Activated CD8-positive, alpha-beta T cell treated with anti-CD3 and anti-CD28 coated beads for 36 hours (primary cell): ENCODE data around the gene SIK2. TPM values are rescaled to one million over a fixed set of nuclear protein-coding genes. Genes with fewer than 3 reads are reported as not detected.
"Not testable (repeated sequence)": the region's sequence is repeated elsewhere in the genome, so short reads cannot be mapped to it uniquely, and the experiment has no call there.

Experiments
- ATAC-seq: fragments of 200-7000 bp; cut with Tn5 transposase; one replicate; pipeline ENCODE4 v1.10.0; 2021; ENCODE audit warnings: mild to moderate bottlenecking, moderate library complexity
- CTCF ChIA-PET: fragments of 350-600 bp; sonication (Branson Sonifier 250); formaldehyde crosslinking; loops from one replicate; lab custom pipeline; 2021; ENCODE audit warnings: antibody characterized with exemption; lab: Charles Lee
- POLR2A ChIA-PET: fragments of 350-600 bp; sonication (Branson Sonifier 250); formaldehyde crosslinking; loops from one replicate; lab custom pipeline; 2021; ENCODE audit warnings: antibody characterized with exemption; lab: Charles Lee
- DNase-seq: peaks from one replicate; pipeline ENCODE4 v3.0.0-alpha.2; 2020
- H3K27ac Mint-ChIP-seq: one replicate; pipeline ENCODE4 v1.8.0; 2021; ENCODE audit warnings: mild to moderate bottlenecking, mixed read lengths
- H3K27me3 Mint-ChIP-seq: one replicate; pipeline ENCODE4 v1.8.0; 2021; ENCODE audit warnings: mixed read lengths
- H3K36me3 Mint-ChIP-seq: one replicate; pipeline ENCODE4 v1.8.0; 2021; ENCODE audit warnings: low read depth, mixed read lengths
- H3K4me1 Mint-ChIP-seq: one replicate; pipeline ENCODE4 v1.8.0; 2021; ENCODE audit warnings: low read depth, mixed read lengths
- H3K4me3 Mint-ChIP-seq: one replicate; pipeline ENCODE4 v1.8.0; 2021; ENCODE audit warnings: mild to moderate bottlenecking, moderate library complexity, mixed read lengths
- H3K9me3 Mint-ChIP-seq: one replicate; pipeline ENCODE4 v1.8.0; 2021; ENCODE audit warnings: mixed read lengths
- intact Hi-C: fragments of 100-400 bp; cut with micrococcal nuclease; formaldehyde crosslinking; loops from one replicate; pipeline ENCODE4 v1.10.0; 2022
- total RNA-seq, 2 experiments: library from RNA; stranded (reverse); gene quantifications; one replicate each; pipeline ENCODE4 v1.2.3, GENCODE V29; 2021
- TF ChIP-seq, protein P1 (sequence below): fragments of 200-600 bp; IDR thresholded peaks from one replicate; pipeline ENCODE4 v1.8.0; 2022; ENCODE audit warnings: antibody characterized with exemption, mild to moderate bottlenecking

The SIK2 gene
- total RNA-seq, 2 experiments from 2014 or later: 7.4 to 8.0 TPM

DNA sequence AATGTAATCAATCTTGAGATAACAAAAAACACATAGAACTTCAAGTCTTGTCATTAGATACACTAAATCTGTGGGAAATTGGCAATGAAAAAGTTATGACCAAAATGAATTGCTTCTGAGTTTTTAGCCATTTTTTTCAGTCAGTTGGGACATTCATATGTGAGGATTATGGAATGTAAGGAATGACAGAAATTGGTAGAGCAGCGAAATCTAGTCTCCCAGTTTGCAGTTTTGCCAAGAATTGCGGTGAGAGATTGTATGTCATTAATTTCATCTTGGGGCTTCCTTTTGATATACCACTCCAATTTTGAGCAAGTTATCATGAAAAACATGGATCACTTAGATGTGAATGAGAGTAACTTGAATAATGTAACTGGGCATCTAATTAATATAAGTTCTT is 49.9 kb downstream of the SIK2 start:
- Mint-ChIP-seq H3K36me3 (peaks cover 2% of the 10 kb centered on the region), H3K27me3 (no peaks in the 10 kb centered on the region), H3K4me3 (no peak overlapping the region), H3K9me3 (no peaks in the 10 kb centered on the region), H3K4me1 (peaks cover 5% of the 10 kb centered on the region), H3K27ac (no peak overlapping the region)
- ATAC-seq (no peak), DNase-seq (no peak)
- ChIA-PET CTCF (no interaction called here), POLR2A (no interaction called here)
- TF ChIP-seq, protein P1, sequence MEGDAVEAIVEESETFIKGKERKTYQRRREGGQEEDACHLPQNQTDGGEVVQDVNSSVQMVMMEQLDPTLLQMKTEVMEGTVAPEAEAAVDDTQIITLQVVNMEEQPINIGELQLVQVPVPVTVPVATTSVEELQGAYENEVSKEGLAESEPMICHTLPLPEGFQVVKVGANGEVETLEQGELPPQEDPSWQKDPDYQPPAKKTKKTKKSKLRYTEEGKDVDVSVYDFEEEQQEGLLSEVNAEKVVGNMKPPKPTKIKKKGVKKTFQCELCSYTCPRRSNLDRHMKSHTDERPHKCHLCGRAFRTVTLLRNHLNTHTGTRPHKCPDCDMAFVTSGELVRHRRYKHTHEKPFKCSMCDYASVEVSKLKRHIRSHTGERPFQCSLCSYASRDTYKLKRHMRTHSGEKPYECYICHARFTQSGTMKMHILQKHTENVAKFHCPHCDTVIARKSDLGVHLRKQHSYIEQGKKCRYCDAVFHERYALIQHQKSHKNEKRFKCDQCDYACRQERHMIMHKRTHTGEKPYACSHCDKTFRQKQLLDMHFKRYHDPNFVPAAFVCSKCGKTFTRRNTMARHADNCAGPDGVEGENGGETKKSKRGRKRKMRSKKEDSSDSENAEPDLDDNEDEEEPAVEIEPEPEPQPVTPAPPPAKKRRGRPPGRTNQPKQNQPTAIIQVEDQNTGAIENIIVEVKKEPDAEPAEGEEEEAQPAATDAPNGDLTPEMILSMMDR: no peak
- intact Hi-C loops: no loop called here

DNA sequence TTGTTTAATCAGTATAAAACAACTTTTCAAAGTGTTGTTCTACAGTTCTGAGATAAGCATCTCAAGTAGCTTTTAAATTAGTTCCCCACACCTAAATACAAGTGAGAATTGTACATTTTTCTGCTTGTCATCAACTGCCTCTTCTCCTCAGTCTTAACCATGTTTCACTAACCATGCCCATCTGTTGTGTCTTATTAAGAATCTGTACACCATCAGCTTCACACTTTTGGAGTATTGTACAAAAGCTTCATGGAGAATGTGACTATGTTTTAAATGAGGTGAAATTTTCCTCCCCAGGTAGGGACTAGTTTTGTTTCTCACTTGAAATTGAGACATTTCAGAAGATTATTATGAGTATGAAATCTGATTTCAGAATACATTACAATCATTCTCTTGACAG is 52.4 kb downstream of the SIK2 start:
- ATAC-seq: no peak
- ChIA-PET CTCF (no interaction called here), POLR2A (no interaction called here)
- H3K27ac Mint-ChIP-seq: no peak overlapping the region
- intact Hi-C loops: no loop called here
- H3K9me3 Mint-ChIP-seq: no peaks in the 10 kb centered on the region
- no peaks in the 10 kb centered on the region for H3K27me3 Mint-ChIP-seq
- no peak for DNase-seq
- TF ChIP-seq, protein P1: no peak
- peaks cover 2% of the 10 kb centered on the region for H3K36me3 Mint-ChIP-seq
- no peak overlapping the region for H3K4me3 Mint-ChIP-seq
- H3K4me1 Mint-ChIP-seq: peaks cover 5% of the 10 kb centered on the region

DNA sequence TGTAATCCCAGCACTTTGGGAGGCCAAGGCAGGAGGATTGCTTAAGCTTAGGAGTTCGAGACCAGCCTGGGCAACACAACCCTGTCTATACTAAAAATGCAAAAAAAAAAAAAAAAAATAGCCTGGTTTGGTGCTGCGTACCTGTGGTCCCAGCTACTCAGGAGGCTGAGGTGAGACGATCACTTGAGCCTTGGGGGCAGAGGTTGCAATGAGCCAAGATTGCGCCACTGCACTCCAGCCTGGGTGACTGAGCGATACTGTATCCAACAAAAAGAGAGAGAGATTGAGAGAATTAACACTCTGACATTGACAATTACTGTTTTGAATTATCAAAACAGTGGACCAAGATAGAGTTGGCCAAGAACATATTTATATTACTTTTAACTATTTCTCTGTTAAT is 53.7 kb downstream of the SIK2 start:
- CTCF ChIA-PET: interaction anchor here (1.0 kb wide), 1 partner anchor 121 kb away, joined by 3 read pairs; no protein-coding TSS in a partner anchor
- Mint-ChIP-seq H3K36me3 (peaks cover 2% of the 10 kb centered on the region), H3K4me1 (peaks cover 5% of the 10 kb centered on the region)

DNA sequence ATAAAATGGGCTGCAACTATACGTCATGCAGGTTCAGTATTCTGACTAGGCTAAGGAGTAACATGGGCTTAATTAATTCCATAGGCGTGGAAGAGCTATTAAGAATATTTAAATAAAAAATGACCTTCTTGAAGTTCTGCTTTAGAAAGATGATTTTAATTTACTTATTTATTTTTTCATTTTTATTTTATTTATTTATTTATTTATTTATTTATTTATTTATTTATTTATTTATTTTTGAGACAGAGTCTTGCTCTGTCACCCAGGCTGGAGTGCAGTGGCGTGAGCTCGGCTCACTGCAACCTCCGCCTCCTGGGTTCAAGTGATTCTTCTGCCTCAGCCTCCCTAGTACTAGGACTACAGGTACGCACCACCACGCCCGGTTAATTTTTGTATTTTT is 55.7 kb downstream of the SIK2 start:
- H3K4me1 Mint-ChIP-seq, H3K9me3 Mint-ChIP-seq, DNase-seq, intact Hi-C loops, H3K36me3 Mint-ChIP-seq, H3K27me3 Mint-ChIP-seq, H3K4me3 Mint-ChIP-seq, H3K27ac Mint-ChIP-seq, ATAC-seq: not testable (repeated sequence)
- ChIA-PET CTCF (interaction anchor here (1.5 to 1.6 kb wide), 2 partner anchors 10 to 53 kb away, joined by 4 to 6 read pairs; no protein-coding TSS in a partner anchor), POLR2A (interaction anchor here (1.3 kb wide), 1 partner anchor 27 kb away, joined by 4 read pairs; no protein-coding TSS in a partner anchor)

More for the DNA sequence above, 53.7 kb downstream of the SIK2 start:
- Mint-ChIP-seq H3K27me3 (no peaks in the 10 kb centered on the region), H3K9me3 (no peaks in the 10 kb centered on the region), H3K27ac (no peak overlapping the region), H3K4me3 (no peak overlapping the region)
- ATAC-seq (no peak), DNase-seq (no peak)
- TF ChIP-seq, protein P1: no peak
- intact Hi-C loops: no loop called here
- POLR2A ChIA-PET: no interaction called here

DNA sequence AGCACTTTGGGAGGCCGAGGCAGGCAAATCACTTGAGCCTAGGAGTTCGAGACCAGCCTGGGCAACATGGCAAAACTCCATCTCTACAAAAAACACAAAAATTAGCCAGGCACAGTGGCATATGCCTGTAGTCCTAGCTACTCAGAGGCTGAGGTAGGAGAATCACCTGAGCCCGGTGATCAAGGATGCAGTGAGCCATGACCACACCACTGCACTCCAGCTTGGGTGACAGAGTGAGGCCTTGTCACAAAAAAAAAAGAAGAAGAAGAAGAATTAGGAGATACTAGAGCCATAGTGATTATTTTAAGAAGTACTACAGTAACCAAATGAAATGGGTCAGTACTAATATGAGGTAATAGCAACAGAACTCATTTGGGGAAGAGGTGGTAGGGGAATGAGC is 56.2 kb downstream of the SIK2 start:
- H3K27ac Mint-ChIP-seq, ATAC-seq, intact Hi-C loops, H3K36me3 Mint-ChIP-seq, H3K27me3 Mint-ChIP-seq, H3K4me3 Mint-ChIP-seq, CTCF ChIA-PET, H3K4me1 Mint-ChIP-seq, DNase-seq, H3K9me3 Mint-ChIP-seq: not testable (repeated sequence)
- POLR2A ChIA-PET: interaction anchor here (1.3 kb wide), 1 partner anchor 26 kb away, joined by 4 read pairs; no protein-coding TSS in a partner anchor

DNA sequence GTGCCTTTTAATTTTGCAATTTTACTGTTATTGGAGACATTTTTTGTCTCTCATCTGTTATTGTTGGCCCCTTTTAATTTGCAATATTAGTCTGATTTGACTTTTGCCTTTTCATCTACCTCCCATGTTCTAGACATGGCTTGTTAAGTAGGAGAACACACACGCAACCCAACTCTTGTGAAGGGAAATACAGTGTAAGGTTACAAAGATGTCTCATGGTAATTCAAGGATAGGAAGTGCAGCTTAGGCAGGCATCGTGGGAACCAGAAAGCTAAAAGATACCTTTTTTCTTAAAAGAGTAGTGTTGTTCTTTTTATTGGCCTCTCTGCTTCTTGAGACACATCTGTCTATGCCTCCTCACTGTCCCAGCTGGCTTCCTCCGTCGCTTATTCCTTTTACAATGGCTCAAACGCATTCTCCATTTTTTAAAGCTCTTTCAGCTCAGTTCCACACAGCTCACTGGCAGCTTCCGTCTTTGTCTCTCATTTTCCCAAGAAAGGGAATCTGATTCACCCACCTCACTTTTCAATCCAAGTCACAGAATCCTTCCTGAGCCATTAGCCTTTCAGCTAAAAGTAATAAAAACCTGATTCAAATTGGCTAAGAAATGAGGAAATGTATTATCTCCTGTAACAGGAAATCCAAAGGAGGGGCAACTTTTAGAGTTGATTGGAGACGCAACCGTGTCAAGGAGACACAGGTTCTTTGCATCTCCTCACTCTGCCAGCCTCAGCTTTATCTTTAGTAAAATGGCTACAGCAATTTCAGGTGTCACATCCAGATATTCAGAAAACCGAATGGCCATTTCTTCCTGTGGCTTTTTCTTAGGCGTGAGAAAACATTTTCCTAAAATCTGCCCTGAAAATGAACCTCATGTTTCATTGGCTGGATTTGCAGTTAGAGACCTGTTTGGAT is 57.2 kb downstream of the SIK2 start:
- no peak overlapping the region for H3K4me3 Mint-ChIP-seq
- H3K27me3 Mint-ChIP-seq: no peaks in the 10 kb centered on the region
- H3K36me3 Mint-ChIP-seq: peaks cover 6% of the 10 kb centered on the region
- intact Hi-C loops: no loop called here
- H3K9me3 Mint-ChIP-seq: no peaks in the 10 kb centered on the region
- H3K4me1 Mint-ChIP-seq: peaks cover 5% of the 10 kb centered on the region
- CTCF ChIA-PET: interaction anchor here (0.9 to 1.4 kb wide), 3 partner anchors 8 to 56 kb away, joined by 3 to 4 read pairs (median 4); no protein-coding TSS in a partner anchor
- DNase-seq: no peak
- POLR2A ChIA-PET: no interaction called here
- no peak for ATAC-seq
- no peak overlapping the region for H3K27ac Mint-ChIP-seq
- TF ChIP-seq, protein P1: no peak
